LNCAP (cell line): ENCODE results near the gene C11orf58.
A peak's percentile ranks its signal among the peaks of the same experiment; 100 is the strongest.

Experiments used
- CTCF ChIP-seq: fragments of 450-650 bp; IDR thresholded peaks from 2 replicates; pipeline ENCODE4 v1.5.1; 2017; ENCODE audit warnings: mild to moderate bottlenecking

The C11orf58 gene

GRCh38 chr11:16781936-16782919, 43.8 kb downstream of the C11orf58 start:
- TF ChIP-seq CTCF = no peak

GRCh38 chr11:16783321-16783801, 44.9 kb downstream of the C11orf58 start:
- TF ChIP-seq CTCF = no peak

GRCh38 chr11:16784097-16784496, 45.6 kb downstream of the C11orf58 start:
- TF ChIP-seq CTCF = no peak

GRCh38 chr11:16784666-16785065, 46.2 kb downstream of the C11orf58 start:
- no peak for TF ChIP-seq CTCF

GRCh38 chr11:16785520-16786128, 47.2 kb downstream of the C11orf58 start:
- peak; percentile 89 for TF ChIP-seq CTCF

- TF ChIP-seq CTCF = no peak
Observed at GRCh38 chr11:16786131-16786530, 47.7 kb downstream of the C11orf58 start.

GRCh38 chr11:16787035-16787742, 48.7 kb downstream of the C11orf58 start:
- TF ChIP-seq CTCF = no peak
